Activated CD4-positive, alpha-beta T cell treated with anti-CD3 and anti-CD28 coated beads for 48 hours (primary cell): ENCODE data around the gene TMEM128.
"Not testable (repeated sequence)": the region's sequence is repeated elsewhere in the genome, so short reads cannot be mapped to it uniquely, and the experiment has no call there.

Source experiments
- DNase-seq: peaks from one replicate; pipeline ENCODE4 v3.0.0-alpha.2; 2020

The TMEM128 gene

GRCh38 chr4:4254666-4255065, 6.6 kb upstream of the TMEM128 start:
- DNase-seq, result no peak

- DNase-seq, result no peak
Measured at GRCh38 chr4:4254199-4254598, 6.2 kb upstream of the TMEM128 start.

DNA sequence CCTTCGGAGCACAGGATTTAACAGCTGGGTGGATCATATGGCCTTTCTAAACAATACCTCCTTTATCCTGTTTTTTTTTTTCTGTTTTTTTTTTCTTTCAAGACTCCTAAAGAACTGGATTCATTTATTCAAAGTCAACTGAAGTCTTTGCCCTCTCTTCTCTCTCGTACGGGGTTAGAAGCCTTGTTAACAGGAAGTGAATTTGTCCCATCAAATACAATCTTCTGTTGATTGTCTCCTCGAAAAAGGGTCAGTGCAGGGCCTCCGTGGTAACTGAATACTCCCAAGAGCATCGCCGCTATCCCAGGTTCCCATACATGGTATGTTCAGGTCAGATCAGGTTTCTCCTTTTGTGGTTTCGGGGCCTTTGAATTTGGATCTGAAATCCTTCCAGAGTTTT, 1.8 kb upstream of the TMEM128 start:
- DNase-seq, result no peak

- DNase-seq, result not testable (repeated sequence)
Measured at GRCh38 chr4:4249342-4249741, 1.3 kb upstream of the TMEM128 start.

DNA sequence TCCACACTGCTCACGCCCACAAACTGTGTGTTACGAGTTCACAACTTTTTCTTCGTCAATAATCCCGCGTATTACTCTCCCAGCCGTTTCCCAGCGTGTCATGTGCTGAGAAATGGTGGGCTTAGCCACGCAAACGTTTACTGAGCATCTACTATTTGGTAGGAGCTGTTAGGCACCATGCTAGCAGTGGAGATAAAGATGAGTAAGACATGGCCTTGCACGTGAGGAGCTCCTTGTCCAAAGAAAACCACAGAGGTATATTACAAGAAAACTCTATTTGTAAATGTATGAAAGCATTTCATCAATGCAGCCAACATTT, 821 bp upstream of the TMEM128 start:
- DNase-seq, result no peak

DNA sequence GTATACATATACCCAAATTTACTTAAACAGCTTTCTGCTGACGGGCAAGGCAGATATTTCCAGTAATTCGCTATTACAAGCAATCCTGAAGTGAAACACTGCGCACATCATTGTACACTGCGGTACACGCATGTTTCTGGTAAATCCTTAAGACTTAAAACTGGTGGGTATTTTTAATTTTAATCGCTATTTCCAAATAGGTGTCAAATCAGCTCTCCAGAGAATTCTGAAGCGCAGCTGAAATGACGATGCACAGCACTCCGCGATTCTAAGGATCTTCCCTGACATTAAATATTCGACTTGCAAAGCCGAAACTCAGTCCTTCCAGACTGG, 361 bp downstream of the TMEM128 start:
- DNase-seq, result no peak

DNA sequence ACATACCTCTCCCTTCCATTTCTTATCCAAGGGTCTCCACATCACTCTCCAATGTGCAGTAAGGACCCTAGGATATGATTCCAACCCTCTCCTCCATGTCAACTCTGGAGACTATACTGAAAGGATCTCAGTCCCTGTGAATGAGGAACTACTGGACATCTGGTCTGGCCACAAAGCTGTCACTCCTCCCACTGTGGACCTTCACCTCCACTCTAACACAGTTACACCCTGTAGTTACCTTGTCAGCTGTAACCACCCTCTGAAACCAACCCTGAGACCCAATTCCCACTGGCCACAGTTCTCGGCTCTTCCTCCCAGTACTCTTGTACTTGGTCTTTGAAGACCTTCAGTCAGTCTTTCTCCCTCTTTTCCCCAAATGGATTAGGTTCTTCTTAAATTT, 2.9 kb downstream of the TMEM128 start:
- no peak for DNase-seq

DNA sequence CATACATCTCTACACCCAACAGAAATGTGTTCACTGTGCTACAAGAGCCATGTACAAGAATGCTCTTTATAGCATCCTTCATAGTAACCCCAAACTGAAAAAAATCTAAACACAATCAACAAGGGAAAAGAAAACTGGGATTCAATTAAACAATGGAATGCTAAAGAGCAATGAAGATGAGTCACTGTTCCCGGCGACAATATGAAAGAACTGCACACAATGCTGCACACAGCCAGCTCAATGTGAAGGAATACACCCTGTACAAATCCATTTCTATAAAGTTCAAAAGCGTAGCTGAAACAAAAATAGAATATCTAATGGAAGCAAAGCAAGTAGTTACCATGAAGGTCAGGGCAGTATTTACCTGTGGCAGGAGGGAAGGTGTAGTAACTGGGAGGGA, 8.5 kb downstream of the TMEM128 start:
- DNase-seq, result not testable (repeated sequence)

- DNase-seq, result no peak
Measured at GRCh38 chr4:4233610-4234009, 14.4 kb downstream of the TMEM128 start.

DNA sequence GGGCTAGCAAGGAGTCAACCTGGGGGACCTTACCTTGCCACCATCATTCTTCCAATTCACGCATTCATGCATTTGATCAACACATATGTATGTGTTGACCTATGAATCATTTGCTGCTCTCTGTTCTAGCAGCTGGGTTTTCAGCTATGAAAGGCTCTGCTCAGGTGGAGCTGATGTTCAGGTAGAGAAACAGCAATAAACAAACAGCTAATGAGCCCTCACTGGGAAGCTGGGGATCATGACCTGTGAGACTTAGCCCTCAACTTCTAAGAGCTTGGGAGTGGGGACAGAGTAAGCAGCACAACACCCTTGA, 19.7 kb downstream of the TMEM128 start:
- DNase-seq, result no peak

- no peak for DNase-seq
Measured at GRCh38 chr4:4227510-4228355, 20.3 kb downstream of the TMEM128 start.

DNA sequence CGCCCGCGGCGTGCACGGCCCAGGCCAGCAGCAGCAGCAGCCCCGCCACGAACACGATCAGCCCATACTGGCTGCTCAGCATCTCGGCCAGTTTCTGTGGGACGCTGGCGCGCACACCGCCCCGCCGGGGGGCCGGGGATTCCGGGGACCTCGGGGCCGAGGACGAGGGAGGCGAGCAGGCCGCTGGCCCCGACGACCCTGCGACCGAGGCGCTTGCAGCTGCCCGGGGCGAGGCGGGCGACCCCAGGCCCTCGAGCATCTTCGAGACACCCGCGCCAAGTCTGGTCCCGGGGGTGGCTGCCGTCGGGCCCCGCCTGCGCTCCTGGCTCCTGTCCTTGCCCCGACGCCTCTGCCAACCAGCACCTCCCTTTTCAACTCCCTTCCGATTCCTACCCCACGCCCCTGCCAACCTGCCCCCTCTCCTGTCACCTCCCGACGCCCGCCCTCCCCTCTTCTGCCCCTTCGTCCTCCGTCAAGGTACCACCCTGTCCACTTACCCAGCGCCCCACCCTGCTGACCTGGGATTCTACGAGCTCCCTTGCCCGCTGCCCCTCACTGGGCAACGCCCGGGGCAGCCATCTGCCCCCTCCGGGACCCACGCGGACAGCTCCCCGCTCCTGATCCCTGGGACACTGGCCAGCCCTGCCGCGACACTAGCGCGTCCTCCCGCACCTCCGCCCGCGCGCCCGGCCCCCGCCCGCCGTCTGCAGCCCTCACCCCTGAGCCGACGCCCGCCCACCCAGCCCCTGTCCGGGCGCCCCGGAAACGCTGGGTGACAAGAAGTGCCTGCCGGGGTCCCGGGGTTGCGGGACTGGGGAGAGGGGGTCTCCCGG, 21.2 kb downstream of the TMEM128 start, which contains the start of gene OTOP1:
TSS of gene OTOP1 (minus strand) at position 324 of the 833 bp plus-strand sequence. CDS start at position 259, 65 bp downstream.
- no peak for DNase-seq

GRCh38 chr4:4225915-4226605, 22.0 kb downstream of the TMEM128 start:
- no peak for DNase-seq

DNA sequence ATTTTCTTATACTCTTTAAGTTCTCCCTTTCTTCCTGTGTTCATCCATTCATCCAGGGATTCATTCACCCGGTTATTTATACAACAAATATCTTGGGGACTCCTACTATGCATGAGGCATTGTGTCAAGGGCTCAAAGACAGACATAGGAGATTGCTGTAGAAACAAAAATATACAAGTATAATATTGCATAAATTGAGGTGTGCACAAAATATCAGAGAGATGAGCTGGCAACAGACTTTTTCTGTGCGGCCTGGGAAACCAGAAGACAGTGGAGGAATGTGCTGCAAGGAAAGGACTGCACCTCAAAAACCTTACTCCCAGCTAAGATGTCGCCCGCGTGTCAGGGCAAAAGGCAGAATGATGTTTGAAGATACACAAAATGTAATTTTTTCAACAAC, 30.9 kb downstream of the TMEM128 start:
- DNase-seq, result no peak

GRCh38 chr4:4216648-4217047, 31.4 kb downstream of the TMEM128 start:
- no peak for DNase-seq

- not testable (repeated sequence) for DNase-seq
Measured at GRCh38 chr4:4213674-4214073, 34.3 kb downstream of the TMEM128 start.

DNA sequence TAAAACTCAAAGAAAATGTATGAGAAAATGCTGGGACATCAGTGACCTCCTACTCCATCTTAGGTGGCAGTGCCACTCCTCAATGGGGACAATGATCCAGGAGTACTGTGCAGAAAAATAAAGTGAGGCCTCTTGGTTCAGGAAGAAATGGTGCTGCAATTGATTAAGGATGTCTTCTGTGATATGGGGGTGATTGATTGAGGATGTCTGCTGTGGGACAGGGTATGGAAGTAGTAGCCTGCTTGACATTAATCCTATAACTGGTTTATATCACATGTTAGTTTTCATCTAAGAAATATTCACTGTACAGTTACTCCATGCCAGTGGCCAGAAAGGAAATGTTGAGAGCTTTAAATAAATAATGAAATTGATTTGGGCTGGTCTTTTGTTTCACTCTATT, 41.8 kb downstream of the TMEM128 start:
- DNase-seq, result no peak

- DNase-seq, result no peak
Measured at GRCh38 chr4:4204401-4204745, 43.6 kb downstream of the TMEM128 start.

DNA sequence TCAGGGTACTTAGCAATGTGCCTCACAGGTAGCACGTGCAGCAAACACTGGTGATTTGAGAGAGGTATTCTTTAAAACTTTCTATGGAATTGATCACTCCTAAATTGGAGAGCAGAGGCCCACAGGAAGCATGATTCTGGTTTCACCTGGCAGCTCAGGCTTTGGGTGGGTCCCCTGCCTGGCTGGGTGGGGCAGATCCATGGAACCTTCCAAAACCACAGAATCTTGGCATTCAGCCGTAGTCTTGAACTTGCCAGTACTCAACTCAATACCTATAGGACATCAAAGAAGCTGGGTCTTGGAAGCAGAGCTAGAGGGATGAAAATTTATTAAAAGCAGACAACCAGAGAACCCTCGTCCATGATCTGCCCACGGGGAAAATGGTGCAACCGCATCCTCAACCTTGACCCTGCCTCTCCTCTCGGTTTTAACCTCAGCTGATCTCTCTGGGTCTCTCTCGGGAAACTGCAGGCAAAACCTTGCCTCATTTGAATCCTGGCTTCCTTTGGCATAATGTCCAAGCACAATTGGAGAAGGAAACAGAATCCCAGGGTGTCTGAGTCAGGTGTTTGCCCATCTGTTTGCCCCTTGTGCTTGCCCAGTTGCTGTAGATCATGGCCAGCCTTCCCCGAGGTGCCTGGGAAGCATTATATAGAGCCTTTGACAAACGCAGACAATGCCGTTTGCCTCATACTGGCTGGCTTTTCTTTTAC, 44.2 kb downstream of the TMEM128 start:
- no peak for DNase-seq

DNA sequence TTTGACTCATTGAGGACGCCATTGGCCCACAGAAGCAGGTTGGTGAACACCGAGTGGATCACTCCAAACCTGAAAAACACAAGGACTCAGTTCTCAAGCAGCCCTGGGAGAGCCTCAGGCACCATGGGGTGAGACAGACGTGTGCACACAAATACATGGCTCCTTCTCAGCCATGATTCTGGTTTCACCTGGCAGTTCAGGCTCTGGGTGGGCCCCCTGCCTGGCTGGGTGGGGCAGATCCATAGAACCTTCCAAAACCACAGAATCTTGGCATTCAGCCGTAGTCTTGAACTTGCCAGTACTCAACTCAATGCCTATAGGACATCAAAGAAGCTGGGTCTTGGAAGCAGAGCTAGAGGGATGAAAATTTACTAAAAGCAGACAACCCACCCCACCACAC, 45.5 kb downstream of the TMEM128 start:
- DNase-seq, result no peak

GRCh38 chr4:4200624-4201023, 47.4 kb downstream of the TMEM128 start:
- DNase-seq, result no peak

GRCh38 chr4:4195354-4195753, 52.7 kb downstream of the TMEM128 start:
- DNase-seq, result no peak

- DNase-seq, result not testable (repeated sequence)
Measured at GRCh38 chr4:4188557-4188956, 59.5 kb downstream of the TMEM128 start.
